ENCODE measurements around the gene CPSF4L. TPM values are rescaled to one million over a fixed set of nuclear protein-coding genes. Genes with fewer than 3 reads are reported as not detected.

CPSF4L gene
- total and polyA plus RNA-seq, 12 donors: not detected

- intact Hi-C loops (cut with DNase I): no loop called here
- TF ChIP-seq, protein P1, sequence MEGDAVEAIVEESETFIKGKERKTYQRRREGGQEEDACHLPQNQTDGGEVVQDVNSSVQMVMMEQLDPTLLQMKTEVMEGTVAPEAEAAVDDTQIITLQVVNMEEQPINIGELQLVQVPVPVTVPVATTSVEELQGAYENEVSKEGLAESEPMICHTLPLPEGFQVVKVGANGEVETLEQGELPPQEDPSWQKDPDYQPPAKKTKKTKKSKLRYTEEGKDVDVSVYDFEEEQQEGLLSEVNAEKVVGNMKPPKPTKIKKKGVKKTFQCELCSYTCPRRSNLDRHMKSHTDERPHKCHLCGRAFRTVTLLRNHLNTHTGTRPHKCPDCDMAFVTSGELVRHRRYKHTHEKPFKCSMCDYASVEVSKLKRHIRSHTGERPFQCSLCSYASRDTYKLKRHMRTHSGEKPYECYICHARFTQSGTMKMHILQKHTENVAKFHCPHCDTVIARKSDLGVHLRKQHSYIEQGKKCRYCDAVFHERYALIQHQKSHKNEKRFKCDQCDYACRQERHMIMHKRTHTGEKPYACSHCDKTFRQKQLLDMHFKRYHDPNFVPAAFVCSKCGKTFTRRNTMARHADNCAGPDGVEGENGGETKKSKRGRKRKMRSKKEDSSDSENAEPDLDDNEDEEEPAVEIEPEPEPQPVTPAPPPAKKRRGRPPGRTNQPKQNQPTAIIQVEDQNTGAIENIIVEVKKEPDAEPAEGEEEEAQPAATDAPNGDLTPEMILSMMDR (IDR thresholded peaks at IDR 0.05): no peak
- TF ChIP-seq POLR2A (IDR thresholded peaks at IDR 0.05): no peak
- H3K4me3 ChIP-seq: peak overlapping the region in 1 of 4 donors; percentile 11
- peak overlapping the region; percentile 88 to 96 (median 89) for H3K27ac ChIP-seq
- H3K9me3 ChIP-seq (replicated peaks in 1 of 3): no peaks in the 10 kb centered on the region
- DNase-seq: peak in 6 of 7 donors; percentile 68 to 84 (median 79)
- peaks cover 59 to 83% of the 10 kb centered on the region in 2 donors for H3K4me1 ChIP-seq (replicated peaks in 1 of 2)
- WGBS, 4 donors: 17 to 38% (median 28%) methylated on average over 4 to 12 of the region's 12 CpGs
- H3K36me3 ChIP-seq (replicated peaks in 1 of 2): no peaks in the 10 kb centered on the region
- no peaks in the 10 kb centered on the region for H3K27me3 ChIP-seq
These were observed 30.4 kb upstream of the CPSF4L start for GRCh38 chr17:73292031-73292531.

- intact Hi-C loops (cut with DNase I): no loop called here
- peaks cover 65 to 91% of the 10 kb centered on the region in 2 donors for H3K4me1 ChIP-seq (replicated peaks in 1 of 2)
- TF ChIP-seq POLR2A (IDR thresholded peaks at IDR 0.05): no peak
- H3K27me3 ChIP-seq: no peaks in the 10 kb centered on the region
- peak overlapping the region in 1 of 4 donors; percentile 11 for H3K4me3 ChIP-seq
- WGBS, 4 donors: 32 to 63% (median 35%) methylated on average over 4 to 8 of the region's 8 CpGs
- peak overlapping the region; percentile 88 to 96 (median 89) for H3K27ac ChIP-seq
- H3K36me3 ChIP-seq (replicated peaks in 1 of 2): peaks cover 0 to under 1% of the 10 kb centered on the region in 2 donors
- peak; percentile 66 to 86 (median 83) for DNase-seq
- H3K9me3 ChIP-seq (replicated peaks in 1 of 3): no peaks in the 10 kb centered on the region
These were observed 29.7 kb upstream of the CPSF4L start for GRCh38 chr17:73291260-73291801.

- Histone ChIP-seq H3K36me3 (replicated peaks in 1 of 2) (peaks cover 0 to 7% of the 10 kb centered on the region in 2 donors), H3K9me3 (replicated peaks in 1 of 3) (no peaks in the 10 kb centered on the region), H3K4me3 (no peak overlapping the region), H3K27ac (peak overlapping the region; percentile 88 to 96 (median 89)), H3K4me1 (replicated peaks in 1 of 2) (peaks cover 69 to 98% of the 10 kb centered on the region in 2 donors), H3K27me3 (no peaks in the 10 kb centered on the region)
- 70 to 81% (median 77%) methylated on average over 11 to 16 of the region's 16 CpGs for WGBS, 4 donors
- no peak for TF ChIP-seq POLR2A (IDR thresholded peaks at IDR 0.05)
- TF ChIP-seq, protein P1 (IDR thresholded peaks at IDR 0.05): no peak
- intact Hi-C loops (cut with DNase I): no loop called here
- DNase-seq: no peak
These were observed 28.9 kb upstream of the CPSF4L start for GRCh38 chr17:73290399-73291259.

- no peak for DNase-seq
- intact Hi-C loops (cut with DNase I): no loop called here
- TF ChIP-seq, protein P1 (IDR thresholded peaks at IDR 0.05): no peak
- no peak for TF ChIP-seq POLR2A (IDR thresholded peaks at IDR 0.05)
- Histone ChIP-seq H3K4me1 (replicated peaks in 1 of 2) (peaks cover 69 to 100% of the 10 kb centered on the region in 2 donors), H3K9me3 (replicated peaks in 1 of 3) (no peaks in the 10 kb centered on the region), H3K27me3 (no peaks in the 10 kb centered on the region), H3K27ac (peak overlapping the region; percentile 47 to 96 (median 88)), H3K4me3 (no peak overlapping the region), H3K36me3 (replicated peaks in 1 of 2) (peaks cover 0 to 16% of the 10 kb centered on the region in 2 donors)
- 45 to 56% (median 53%) methylated on average over 7 of the region's 7 CpGs for WGBS, 4 donors
These were observed 28.0 kb upstream of the CPSF4L start for GRCh38 chr17:73289549-73290254.

Data from adrenal gland (tissue), 12 donors.